Renal cortex interstitium (tissue), 15 donors: Measurements from ENCODE around the gene HLA-F. TPM values are rescaled to one million over a fixed set of nuclear protein-coding genes. Genes with fewer than 3 reads are reported as not detected.
A peak's percentile ranks its signal among the peaks of the same experiment; 100 is the strongest.

Source experiments
- DNase-seq, 11 donors: peaks; one replicate each; pipeline ENCODE4 v3.0.0-alpha.2; 2013; ENCODE audit warnings: low read depth in 9 of 11, low spot score in 4 of 11; ENCODE audit errors: extremely low read depth in 1 of 11
- long read RNA-seq, 16 experiments: transcript quantifications; one replicate each; lab custom pipeline, GENCODE V29; 2026
- polyA plus RNA-seq, 3 donors: library from polyadenylated mRNA; unstranded; fragments of 120-200 nt; gene quantifications; one replicate each; pipeline ENCODE4 v1.2.1, GENCODE V29; 2013; ENCODE audit not compliant: insufficient read length in 3 of 3

HLA-F gene
- polyA plus RNA-seq: 10 to 100 TPM in 1 of 3 donors, 1 to 10 TPM in 2; 3.1 to 11.4 (median 4.9) TPM
- long read RNA-seq, donor 1, partial matches to known transcripts: 0 of 2 reads
- long read RNA-seq, donor 1, other reads (novel, unspliced or antisense): 0 of 2 reads
- long read RNA-seq, donor 2, partial matches to known transcripts: 0 of 3 reads
- long read RNA-seq, donor 2, other reads (novel, unspliced or antisense): 0 of 3 reads
- long read RNA-seq, donor 3: 0 reads
- long read RNA-seq, donor 4: 0 reads
- long read RNA-seq, donor 5: 0 reads
- long read RNA-seq, donor 6: 0 reads
- long read RNA-seq, donor 7: 0 reads
- long read RNA-seq, donor 8: 0 reads
- long read RNA-seq, donor 9: 0 reads
- long read RNA-seq, donor 10: 0 reads
- long read RNA-seq, donor 11: 0 reads
- long read RNA-seq, donor 12: 0 reads
- long read RNA-seq, donor 13: 0 reads
- long read RNA-seq, donor 14: 0 reads
- long read RNA-seq, donor 15: 0 reads
- long read RNA-seq, donor 16, partial matches to known transcripts: 0 of 3 reads
- long read RNA-seq, donor 16, other reads (novel, unspliced or antisense): 0 of 3 reads

DNA sequence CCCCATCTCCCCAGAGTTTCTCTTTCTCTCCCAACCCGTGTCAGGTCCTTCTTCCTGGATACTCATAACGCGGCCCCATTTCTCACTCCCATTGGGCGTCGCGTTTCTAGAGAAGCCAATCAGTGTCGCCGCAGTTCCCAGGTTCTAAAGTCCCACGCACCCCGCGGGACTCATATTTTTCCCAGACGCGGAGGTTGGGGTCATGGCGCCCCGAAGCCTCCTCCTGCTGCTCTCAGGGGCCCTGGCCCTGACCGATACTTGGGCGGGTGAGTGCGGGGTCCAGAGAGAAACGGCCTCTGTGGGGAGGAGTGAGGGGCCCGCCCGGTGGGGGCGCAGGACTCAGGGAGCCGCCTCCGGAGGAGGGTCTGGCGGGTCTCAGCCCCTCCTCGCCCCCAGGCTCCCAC, at the start of gene HLA-F:
TSS of gene HLA-F (plus strand) at position 173 of the 404 bp plus-strand sequence. CDS start at position 203, 30 bp downstream.
- DNase-seq: peak in 9 of 11 donors; percentile 20 to 77 (median 50)

DNA sequence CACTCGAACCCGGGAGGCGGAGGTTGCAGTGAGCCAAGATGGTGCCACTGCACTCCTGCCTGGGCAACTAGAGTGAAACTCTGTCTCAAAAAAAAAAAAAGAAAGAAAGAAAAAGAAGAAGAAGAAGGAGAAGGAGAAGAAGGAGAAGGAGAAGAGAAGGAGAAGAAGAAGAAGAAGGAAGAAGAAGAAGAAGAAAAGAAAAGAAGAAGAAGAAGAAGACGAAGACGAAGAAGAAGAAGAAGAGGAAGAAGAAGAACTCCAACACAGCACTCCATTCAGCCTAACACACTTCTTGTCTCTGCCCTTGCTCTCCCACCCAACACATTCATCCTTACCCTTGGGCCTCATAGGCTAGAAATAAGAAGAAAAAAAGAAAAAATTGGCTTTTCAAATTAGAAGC, 49.2 kb upstream of the HLA-F start:
- no peak for DNase-seq

DNA sequence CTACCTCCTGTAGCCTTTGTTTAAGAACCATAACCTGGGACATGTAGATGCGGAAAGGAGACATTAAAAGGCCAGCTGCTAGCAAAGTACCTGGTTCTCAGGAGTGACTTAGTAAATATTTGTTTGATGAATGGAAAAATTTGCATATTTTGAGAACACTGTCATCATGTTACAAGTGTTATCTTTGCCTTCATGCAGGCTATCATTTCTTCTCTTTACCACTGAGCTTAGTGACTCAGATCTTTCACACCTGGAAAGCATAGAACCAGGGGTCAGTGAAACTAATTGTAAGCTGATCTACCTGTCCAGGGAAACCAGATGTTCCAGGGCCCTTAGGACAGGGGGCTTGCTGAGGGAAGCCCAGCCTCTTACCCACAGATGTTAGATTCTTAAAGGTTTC, 47.7 kb upstream of the HLA-F start:
- no peak for DNase-seq

DNA sequence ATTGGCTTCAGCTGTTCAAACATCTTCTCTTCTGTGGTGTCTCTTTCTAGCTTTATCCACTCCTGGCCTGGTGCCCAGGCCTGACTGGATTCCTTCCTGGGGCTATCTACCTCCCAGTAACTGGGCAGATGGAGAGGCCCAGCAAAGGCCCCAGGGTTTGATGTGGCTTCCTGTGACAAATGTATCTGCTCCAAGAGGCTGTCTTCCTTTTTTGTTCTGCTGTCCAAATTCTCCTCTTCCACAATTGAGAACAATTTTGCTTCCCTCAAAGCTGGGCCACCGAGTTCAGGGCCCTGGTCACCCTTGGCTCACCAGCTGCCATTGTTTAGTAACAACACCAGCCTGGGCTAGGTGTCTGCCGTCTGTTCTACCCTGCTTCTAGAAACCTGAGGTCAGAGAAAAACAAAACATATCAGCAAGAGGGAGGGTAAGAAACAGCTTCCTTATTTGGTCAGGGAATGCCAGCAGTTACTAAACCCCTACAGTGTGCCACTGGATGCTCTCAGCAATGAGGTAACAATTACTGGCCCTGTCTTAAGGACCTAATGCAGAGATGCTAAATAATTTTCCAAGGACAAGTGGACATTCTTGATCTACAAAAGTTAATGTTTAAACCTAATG, 46.1 kb upstream of the HLA-F start:
- DNase-seq: no peak

DNA sequence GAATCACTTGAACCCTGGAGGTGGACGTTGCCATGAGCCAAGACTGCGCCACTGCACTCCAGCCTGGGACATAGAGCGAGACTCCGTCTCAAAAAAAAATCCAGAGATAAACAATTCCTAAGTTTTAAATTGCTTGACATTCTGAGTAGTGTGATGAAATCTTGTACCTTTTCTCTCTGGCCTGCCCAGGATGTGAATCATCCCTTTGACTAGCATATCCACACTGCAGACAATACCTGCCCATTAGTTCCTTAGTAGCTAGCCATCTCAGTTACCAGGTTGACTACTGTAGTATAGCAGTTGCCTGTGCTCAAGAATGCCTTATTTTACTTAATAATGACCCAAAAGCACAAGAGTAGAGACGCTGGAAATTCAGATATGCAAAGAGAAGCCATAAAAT, 45.1 kb upstream of the HLA-F start:
- DNase-seq: no peak

DNA sequence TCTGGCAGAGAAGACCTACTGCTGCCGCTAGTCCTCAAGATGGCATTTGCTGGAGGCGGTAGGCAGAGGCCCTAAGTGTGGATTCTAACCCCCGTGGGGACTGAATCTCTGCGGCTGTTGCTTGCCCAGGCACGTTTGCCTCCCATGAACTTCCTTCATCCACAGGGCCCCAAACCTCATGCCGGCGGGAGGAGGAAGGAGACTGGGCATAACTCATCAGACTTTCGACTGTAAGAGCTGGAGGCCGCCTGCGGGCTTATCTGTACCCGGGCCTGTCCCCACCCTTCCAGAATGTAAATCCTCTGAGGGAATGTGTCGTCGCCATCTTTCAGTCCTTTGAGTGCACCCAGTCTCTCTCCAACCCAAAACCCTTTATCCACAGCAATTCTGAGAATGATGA, 43.3 kb upstream of the HLA-F start:
- no peak for DNase-seq

DNA sequence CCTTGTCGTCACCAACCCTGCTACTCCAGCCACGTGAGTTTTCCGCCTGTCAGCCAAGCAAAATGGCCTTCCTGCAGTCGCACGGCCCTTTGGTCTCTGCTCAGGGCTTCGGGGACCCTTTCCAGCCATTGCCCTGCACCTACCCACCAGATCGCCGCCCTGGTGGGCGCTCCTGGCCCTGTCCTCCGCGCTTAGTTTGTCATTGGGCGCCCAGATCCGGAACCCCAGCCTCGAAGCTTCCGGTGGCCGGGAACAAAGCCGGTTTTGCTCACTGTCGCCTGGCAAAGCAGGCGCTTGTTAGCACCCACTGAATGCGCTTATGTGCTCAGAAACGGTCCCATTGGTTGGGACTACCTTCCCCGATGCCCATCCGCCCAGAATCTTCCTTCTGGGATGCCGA, 42.8 kb upstream of the HLA-F start:
- DNase-seq: no peak

DNA sequence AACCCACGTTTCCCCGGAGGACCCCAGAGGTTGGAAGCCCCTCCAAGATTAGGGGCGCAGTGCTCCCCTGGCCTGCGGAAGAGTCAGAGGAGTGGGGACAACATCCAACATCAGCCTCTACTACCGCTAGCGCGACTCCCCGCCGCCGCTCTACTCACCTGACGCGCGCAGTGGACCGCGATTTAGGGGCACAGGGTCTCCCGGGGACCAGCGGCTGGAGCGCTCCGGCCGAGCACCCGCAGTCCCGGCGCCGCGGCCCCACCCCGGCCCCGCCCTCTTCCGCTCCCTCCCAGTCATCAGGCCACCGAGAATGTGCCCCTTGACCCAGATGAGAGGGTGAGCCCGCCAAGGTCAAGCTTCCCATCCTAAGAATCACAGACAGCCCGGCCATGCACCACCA, 42.3 kb upstream of the HLA-F start, which contains the start of gene ZFP57:
TSS of gene ZFP57 (minus strand) at position 249 of the 400 bp plus-strand sequence. CDS start 4,149 bp downstream, outside the sequence.
- DNase-seq: no peak

DNA sequence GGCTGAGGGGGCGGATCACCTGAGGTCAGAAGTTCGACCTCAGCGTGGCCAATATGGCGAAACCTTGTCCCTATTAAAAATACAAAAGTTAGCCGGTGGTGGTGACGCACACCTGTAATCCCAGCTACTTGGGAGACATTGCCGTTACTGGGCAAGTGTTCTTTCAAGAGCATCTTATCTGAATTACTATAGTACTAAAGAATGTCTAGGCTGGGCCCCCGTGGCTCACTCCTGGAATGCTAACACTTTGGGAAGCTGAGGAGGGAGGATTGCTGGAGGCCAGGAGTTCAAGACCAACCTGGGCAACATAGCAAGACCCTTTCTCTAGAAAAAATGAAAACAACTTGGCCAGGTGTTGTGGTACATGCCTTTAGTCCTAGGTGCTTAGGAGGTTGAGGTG, 41.4 kb upstream of the HLA-F start:
- no peak for DNase-seq

DNA sequence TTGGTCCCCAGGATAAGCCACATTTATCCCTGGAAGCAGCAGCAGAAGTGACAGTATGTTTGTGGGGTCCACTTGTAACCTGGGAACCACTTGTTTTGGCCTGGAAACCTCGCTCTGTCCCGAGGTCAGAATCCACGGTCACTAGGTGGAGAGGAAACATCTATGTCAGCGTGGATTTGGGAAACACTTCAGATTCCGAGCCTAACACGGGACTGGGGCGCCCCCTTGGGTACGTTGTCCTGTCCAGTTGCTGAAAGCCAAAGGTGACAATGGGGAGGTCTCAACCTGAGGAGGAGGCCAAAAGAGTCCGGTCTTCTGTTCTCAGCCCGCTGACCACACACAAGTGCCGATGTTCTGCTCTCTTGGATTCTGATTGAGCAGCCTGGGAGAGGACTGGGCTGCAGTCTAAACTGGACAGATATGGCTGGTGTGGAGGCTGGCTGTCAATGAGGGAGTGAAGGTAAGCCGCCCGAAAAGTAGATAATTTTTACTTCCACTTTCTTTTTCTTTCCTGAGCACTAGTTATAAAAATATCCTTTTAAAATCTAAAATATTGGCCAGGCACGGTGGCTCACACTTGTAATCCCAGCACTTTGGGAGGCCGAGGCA, 37.4 kb upstream of the HLA-F start:
- no peak for DNase-seq

DNA sequence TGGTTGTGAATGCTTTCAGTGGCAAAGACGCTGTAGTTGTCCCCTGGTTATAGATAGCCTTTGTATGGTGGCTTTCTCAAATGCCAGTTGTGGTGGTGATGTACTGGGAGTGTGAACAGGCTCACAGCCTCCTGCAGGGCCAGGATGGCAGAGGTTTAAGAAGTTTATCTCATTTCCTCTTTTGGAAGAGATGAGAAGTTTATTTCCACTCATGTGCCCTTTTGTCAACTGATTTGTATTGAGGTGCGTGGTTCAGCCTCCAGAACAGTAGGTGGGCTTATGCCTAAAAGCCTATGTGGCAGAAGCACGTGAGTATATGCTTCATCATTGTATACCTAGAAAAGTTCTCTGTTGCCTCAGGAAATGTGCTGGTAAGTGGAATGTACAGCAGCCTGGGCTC, 28.6 kb upstream of the HLA-F start:
- no peak for DNase-seq

DNA sequence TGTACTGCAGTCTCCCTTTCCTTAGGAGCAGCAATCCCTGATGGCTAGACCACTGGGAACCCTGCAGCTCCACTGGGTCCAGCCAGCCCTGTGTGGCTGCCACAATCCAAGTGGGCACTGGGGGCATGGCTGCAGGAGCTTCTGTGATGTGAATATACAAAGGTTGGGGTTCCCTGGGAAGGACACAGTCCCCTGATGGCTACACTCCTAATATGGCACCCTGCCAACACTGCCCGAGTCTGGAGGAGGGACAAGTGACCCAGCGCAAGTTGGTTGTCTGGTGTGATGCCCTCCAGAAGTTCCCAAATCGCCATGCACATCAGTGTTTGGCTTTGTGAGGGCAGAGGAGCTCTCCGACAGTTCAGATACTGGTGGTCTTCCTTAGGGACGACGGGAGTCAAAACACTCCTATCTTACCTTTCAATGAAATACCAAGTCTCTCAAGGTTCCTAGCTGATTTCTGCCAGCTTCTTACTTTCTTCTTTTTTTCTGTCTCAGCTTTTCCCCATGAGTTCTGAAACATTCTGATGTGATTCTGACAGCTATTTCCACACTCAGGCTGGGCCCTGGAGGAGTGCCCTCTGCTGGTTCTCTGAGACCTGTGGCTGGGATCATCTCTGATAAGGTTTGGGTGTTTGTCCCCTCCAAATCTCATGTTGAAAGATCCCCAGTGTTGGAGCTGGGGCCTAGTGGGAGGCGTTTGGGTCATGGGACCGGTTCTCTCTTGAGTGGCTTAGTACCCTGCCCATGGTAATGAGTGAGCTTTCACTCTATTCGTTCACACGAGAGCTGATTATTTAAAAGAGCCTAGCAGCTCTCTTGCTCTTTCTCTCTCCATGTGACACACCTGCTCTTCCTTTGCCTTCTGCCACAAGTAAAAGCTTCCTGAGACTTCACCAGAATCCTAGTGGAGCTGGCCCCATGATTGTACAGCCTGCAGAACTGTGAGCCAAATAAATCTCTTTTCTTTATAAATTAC, 26.8 kb upstream of the HLA-F start:
- no peak for DNase-seq

DNA sequence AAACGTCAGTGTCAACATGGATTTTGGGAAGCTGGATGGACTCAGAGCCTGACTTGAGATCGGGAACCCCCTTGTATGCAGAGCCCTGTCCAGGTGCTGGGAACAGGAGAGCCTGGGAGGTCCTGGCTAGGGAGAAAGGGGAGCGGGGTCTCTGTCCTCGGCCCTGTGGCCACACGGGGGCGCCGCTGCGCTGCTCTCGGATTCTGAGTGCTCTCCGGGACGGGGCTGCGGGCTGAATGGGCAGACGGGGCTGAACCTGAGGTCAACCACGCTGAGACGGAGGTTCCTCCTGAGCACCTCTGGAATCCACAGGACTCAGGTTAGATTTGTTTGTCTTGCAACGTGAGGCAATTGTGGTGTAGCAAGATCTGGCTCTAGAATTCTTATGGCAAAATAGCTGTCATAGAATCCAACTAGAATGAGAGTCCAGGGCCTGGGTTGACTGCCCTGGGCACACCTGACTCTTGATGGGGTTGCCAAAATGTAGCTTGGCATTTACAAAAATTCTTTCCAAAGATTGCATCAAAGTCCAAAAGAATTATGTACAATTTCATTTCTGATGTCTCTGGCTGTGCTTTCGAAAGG, 20.6 kb upstream of the HLA-F start:
- no peak for DNase-seq

DNA sequence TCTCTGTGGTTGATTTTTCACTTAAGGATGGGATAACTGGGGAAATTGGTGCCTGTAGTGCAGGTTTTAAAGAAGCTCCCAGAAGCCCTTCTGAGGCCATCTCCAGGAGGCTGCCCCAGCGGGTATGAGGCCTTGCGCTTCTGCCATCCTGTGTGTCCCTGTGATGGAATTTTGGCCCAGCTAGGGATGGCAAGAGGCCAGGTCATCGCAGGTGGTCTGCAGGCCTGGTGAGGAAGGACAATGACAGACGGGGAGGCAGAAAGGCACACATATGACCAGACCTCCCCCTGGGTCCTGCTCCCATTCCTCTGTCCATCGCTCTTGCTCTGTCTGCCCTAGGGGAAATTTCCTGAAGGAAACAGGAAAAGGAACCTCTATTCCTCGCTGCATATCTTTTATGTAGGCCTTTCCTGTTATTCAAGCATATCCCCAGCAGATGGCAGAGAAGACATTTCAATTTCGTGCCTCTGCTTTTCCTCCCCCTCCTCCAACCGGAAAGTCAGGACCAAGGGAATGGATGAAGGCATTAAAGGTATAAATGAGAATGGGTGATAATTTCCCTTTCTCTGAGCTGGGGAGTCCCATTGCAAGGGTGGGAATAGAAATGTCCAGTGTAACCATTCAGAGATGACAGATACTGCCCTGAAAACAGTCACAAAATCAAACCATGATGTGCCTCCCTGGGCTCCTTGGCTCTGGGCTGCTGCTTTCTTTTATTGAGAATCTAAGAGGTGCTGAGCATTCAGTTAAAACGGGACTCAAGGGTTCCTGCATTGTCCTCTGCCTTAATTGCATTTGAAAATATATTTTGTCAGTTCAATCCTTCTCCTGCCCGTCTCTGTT, 17.6 kb upstream of the HLA-F start:
- peak in 7 of 11 donors; percentile 9 to 35 (median 31) for DNase-seq

DNA sequence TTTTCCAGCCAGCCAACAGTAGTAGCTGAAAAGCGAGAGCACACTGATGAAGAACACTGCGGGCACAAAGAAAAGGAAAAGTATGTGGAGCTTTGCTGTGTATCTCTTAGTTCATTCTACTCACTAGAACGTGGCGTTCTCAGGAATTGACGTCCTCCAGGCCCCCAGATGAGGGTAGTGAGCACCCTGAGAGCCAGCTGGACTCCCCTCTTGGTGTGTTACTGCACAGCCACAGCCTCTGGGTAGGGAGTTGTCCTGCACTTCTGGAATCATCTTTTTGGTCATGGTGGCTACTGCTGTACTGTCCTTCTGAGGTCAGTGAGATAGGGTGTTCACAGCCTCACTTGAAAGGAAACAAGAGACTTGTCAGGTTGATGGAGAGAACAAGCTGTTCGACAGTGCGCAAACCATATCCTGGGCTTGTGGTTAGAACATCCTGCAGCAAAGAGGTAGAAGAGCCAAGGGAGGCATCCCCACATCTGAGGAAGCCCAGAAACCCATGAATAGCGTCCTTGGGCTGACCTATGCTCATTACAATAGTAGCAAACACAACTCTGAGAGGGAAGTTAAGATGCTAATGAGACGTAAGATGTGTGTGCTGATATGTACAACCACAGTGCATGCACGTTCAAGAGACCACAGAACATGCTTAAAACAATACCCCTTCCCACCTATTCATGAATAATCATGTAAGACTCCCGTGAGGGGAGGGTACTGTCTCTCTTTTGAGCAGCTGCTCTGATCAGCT, 14.6 kb upstream of the HLA-F start:
- no peak for DNase-seq

DNA sequence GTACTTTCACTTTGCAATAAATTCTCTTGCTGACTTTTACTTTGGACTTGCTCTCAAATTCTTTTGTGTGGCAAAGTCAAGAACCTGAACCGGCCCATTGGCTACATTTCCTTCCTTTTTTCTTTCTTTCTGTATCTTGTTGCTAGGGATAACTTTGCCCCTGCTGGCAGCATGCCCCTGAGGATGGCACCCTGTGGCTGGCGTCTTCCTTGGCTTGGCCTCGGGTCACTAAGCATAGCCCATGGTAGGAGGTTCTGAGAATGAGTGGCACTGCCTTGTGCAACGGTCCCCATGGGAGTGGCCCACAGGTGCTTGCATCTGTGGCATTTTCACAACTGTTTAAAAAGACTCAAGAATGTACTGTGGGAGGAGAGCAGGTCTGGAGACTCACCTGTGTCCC, 14.0 kb upstream of the HLA-F start:
- DNase-seq: no peak
